H1 (cell line): Measurements from ENCODE around the gene CMTM3. TPM values are rescaled to one million over a fixed set of nuclear protein-coding genes. Genes with fewer than 3 reads are reported as not detected.

Experiments
- CTCF ChIA-PET: fragments of 300-600 bp; sonication (Branson Sonifier 250); formaldehyde crosslinking; loops from one replicate; lab custom pipeline; 2021; ENCODE audit not compliant: partially characterized antibody; lab: Charles Lee
- POLR2A ChIA-PET: fragments of 300-600 bp; sonication (Branson Sonifier 250); formaldehyde crosslinking; loops from one replicate; lab custom pipeline; 2021; ENCODE audit warnings: inconsistent platforms; ENCODE audit not compliant: partially characterized antibody; lab: Charles Lee
- DNase-seq, 2 experiments: peaks; one replicate each; pipeline versions ENCODE4 v3.0.0 to v3.0.0-alpha.2; 2010 to 2022; ENCODE audit warnings: low spot score in 2 of 2, low read depth in 1 of 2, mixed read lengths in 1 of 2
- FAIRE-seq: peaks from 2 replicates; lab custom pipeline; 2011; peaks lifted over from hg19 to GRCh38; lab: Jason Lieb, UNC
- H2AFZ ChIP-seq: 2 replicates; pipeline ENCODE4 v1.8.1; 2012; ENCODE audit warnings: low read length, inconsistent platforms
- H2AK5ac ChIP-seq: 2 replicates; pipeline ENCODE4 v1.6.1; 2013; ENCODE audit warnings: low read depth, low read length
- H2BK120ac ChIP-seq: replicated peaks from 2 replicates; pipeline ENCODE3; 2013; ENCODE audit warnings: low read depth, low read length, inconsistent platforms
- H2BK12ac ChIP-seq: 2 replicates; pipeline ENCODE4 v1.6.1; 2013; ENCODE audit warnings: low read depth, low read length
- H2BK15ac ChIP-seq: 2 replicates; pipeline ENCODE4 v1.6.1; 2013; ENCODE audit warnings: low read length
- H2BK20ac ChIP-seq: 2 replicates; pipeline ENCODE4 v1.6.1; 2013; ENCODE audit warnings: low read length
- H2BK5ac ChIP-seq: 2 replicates; pipeline ENCODE4 v1.6.1; 2013; ENCODE audit warnings: low read depth, low read length
- H3K14ac ChIP-seq: 2 replicates; pipeline ENCODE4 v1.6.1; 2013; ENCODE audit warnings: inconsistent platforms; ENCODE audit not compliant: insufficient read length
- H3K18ac ChIP-seq: 2 replicates; pipeline ENCODE4 v1.6.1; 2013; ENCODE audit warnings: low read length; ENCODE audit errors: extremely low read depth
- H3K23ac ChIP-seq: 2 replicates; pipeline ENCODE4 v1.6.1; 2013; ENCODE audit warnings: inconsistent platforms; ENCODE audit not compliant: insufficient read length
- H3K23me2 ChIP-seq: 2 replicates; pipeline ENCODE4 v1.6.1; 2013; ENCODE audit warnings: low read depth, low read length
- H3K27ac ChIP-seq: 2 replicates; pipeline ENCODE4 v1.6.1; 2011; ENCODE audit warnings: low read depth, low read length, inconsistent platforms
- H3K27me3 ChIP-seq, 4 experiments: replicated peaks in 1 of 4; 1 replicate in 1 of 4; 2 replicates in 3 of 4; pipeline versions ENCODE4 v1.6.1 to v1.8.1; 2011 to 2013; ENCODE audit warnings: low read length in 3 of 4, mild to moderate bottlenecking in 3 of 4, inconsistent platforms in 2 of 4, mixed read lengths in 2 of 4, moderate library complexity in 1 of 4; ENCODE audit not compliant: control insufficient read depth in 3 of 4, insufficient read depth in 3 of 4; ENCODE audit errors: extremely low read depth in 1 of 4
- H3K36me3 ChIP-seq, 4 experiments: 2 replicates each; pipeline versions ENCODE4 v1.6.1 to v1.8.1; 2011 to 2013; ENCODE audit warnings: mild to moderate bottlenecking in 4 of 4, low read length in 3 of 4, moderate library complexity in 2 of 4, control low read depth in 1 of 4, inconsistent platforms in 1 of 4; ENCODE audit not compliant: insufficient read depth in 4 of 4, control insufficient read depth in 2 of 4
- H3K4ac ChIP-seq: replicated peaks from 2 replicates; pipeline ENCODE3; 2013; ENCODE audit warnings: low read length, low read depth, mixed read lengths, inconsistent platforms; ENCODE audit not compliant: insufficient read length
- H3K4me1 ChIP-seq, 4 experiments: replicated peaks in 1 of 4; 1 replicate in 1 of 4; 2 replicates in 3 of 4; pipeline versions ENCODE4 v1.6.1 to v1.8.1; 2011 to 2013; ENCODE audit warnings: low read length in 3 of 4, inconsistent platforms in 2 of 4, mixed read lengths in 1 of 4; ENCODE audit not compliant: insufficient read depth in 4 of 4, control insufficient read depth in 3 of 4
- H3K4me2 ChIP-seq, 2 experiments: 2 replicates each; pipeline versions ENCODE4 v1.6.1 to v1.8.1; 2011 to 2013; ENCODE audit warnings: low read depth in 2 of 2, low read length in 2 of 2, control low read depth in 1 of 2, inconsistent platforms in 1 of 2, mild to moderate bottlenecking in 1 of 2; ENCODE audit not compliant: insufficient read depth in 1 of 2
- H3K4me3 ChIP-seq, 4 experiments: fragments of 200-600, 300-600 bp in 1 of 4; sonication (generic), shearing (Covaris generic), sonication (Bioruptor Twin) in 1 of 4; 2 replicates each; pipeline versions ENCODE4 v1.5.1 to v1.8.1; 2011 to 2016; ENCODE audit warnings: low read length in 4 of 4, low read depth in 3 of 4, control low read depth in 2 of 4, inconsistent platforms in 2 of 4, mild to moderate bottlenecking in 2 of 4, mixed read lengths in 1 of 4, moderate library complexity in 1 of 4; ENCODE audit not compliant: insufficient read depth in 2 of 4; ENCODE audit errors: extremely low read depth in 1 of 4
- H3K56ac ChIP-seq: replicated peaks from 2 replicates; pipeline ENCODE3; 2013; ENCODE audit warnings: low read depth, mild to moderate bottlenecking, mixed read lengths, low read length, inconsistent platforms; ENCODE audit not compliant: insufficient read length
- H3K79me1 ChIP-seq: 2 replicates; pipeline ENCODE4 v1.6.1; 2013; ENCODE audit warnings: low read depth, low read length, control low read depth
- H3K79me2 ChIP-seq, 2 experiments: 2 replicates each; pipeline versions ENCODE4 v1.6.1 to v1.8.1; 2012 to 2013; ENCODE audit warnings: low read length in 2 of 2, mild to moderate bottlenecking in 2 of 2, inconsistent platforms in 1 of 2; ENCODE audit not compliant: insufficient read depth in 2 of 2, control insufficient read depth in 1 of 2
- H3K9ac ChIP-seq, 4 experiments: replicated peaks in 1 of 4; 1 replicate in 1 of 4; 2 replicates in 3 of 4; pipeline versions ENCODE4 v1.6.1 to v1.8.1; 2011 to 2013; ENCODE audit warnings: low read depth in 3 of 4, low read length in 3 of 4, control low read depth in 2 of 4, mild to moderate bottlenecking in 2 of 4, moderate library complexity in 2 of 4, inconsistent platforms in 1 of 4; ENCODE audit errors: extremely low read depth in 1 of 4
- H3K9me3 ChIP-seq, 2 experiments: 2 replicates each; pipeline versions ENCODE4 v1.6.1 to v1.8.1; 2012 to 2013; ENCODE audit warnings: mild to moderate bottlenecking in 2 of 2, moderate library complexity in 2 of 2, control low read depth in 1 of 2, inconsistent platforms in 1 of 2, low read depth in 1 of 2, low read length in 1 of 2, mixed read lengths in 1 of 2; ENCODE audit not compliant: insufficient read depth in 2 of 2
- H4K20me1 ChIP-seq, 2 experiments: replicated peaks in 1 of 2; 2 replicates each; pipeline versions ENCODE3 to v1.8.1; 2011 to 2013; ENCODE audit warnings: inconsistent platforms in 2 of 2, low read length in 2 of 2, mild to moderate bottlenecking in 1 of 2; ENCODE audit not compliant: insufficient read depth in 2 of 2, control insufficient read depth in 1 of 2
- H4K5ac ChIP-seq: 2 replicates; pipeline ENCODE4 v1.6.1; 2013; ENCODE audit warnings: low read length, low read depth, mixed read lengths, inconsistent platforms; ENCODE audit not compliant: insufficient read length
- H4K8ac ChIP-seq: 2 replicates; pipeline ENCODE4 v1.8.0; 2013; ENCODE audit warnings: mild to moderate bottlenecking, moderate library complexity, low read length, inconsistent platforms; ENCODE audit not compliant: insufficient read depth; ENCODE audit errors: extremely low read depth
- H4K91ac ChIP-seq: replicated peaks from 2 replicates; pipeline ENCODE3; 2013; ENCODE audit warnings: low read length, mixed read lengths, inconsistent platforms; ENCODE audit not compliant: insufficient read length
- BACH1 ChIP-seq: IDR thresholded peaks from 2 replicates; pipeline ENCODE4 v1.6.1; 2012; ENCODE audit warnings: low read length, improper control_type of control experiment
- CREB1 ChIP-seq: IDR thresholded peaks from 2 replicates; pipeline ENCODE4 v1.6.1; 2012; ENCODE audit warnings: inconsistent platforms
- HDAC6 ChIP-seq: IDR thresholded peaks from one replicate; pipeline ENCODE4 v1.7.1; 2012; ENCODE audit warnings: low read depth, mild to moderate bottlenecking, inconsistent platforms, low read length, moderate library complexity
- NANOG ChIP-seq: IDR thresholded peaks from 2 replicates; pipeline ENCODE4 v1.6.1; 2011; ENCODE audit warnings: low read length, low read depth, mild to moderate bottlenecking, inconsistent platforms; ENCODE audit not compliant: insufficient read depth, poor library complexity, severe bottlenecking
- RFX5 ChIP-seq: IDR thresholded peaks from 2 replicates; pipeline ENCODE4 v1.6.1; 2011; ENCODE audit warnings: low read depth, low read length, improper control_type of control experiment, borderline replicate concordance
- TAF7 ChIP-seq: optimal IDR thresholded peaks from 2 replicates; pipeline ENCODE3; 2011; ENCODE audit warnings: low read depth, mild to moderate bottlenecking, inconsistent platforms, low read length, moderate library complexity, borderline replicate concordance
- WGBS, 2 experiments: shearing (Covaris generic) in 1 of 2; methylation state at CpG; one replicate each; pipeline versions ENCODE4 v1.1.6 to v1.1.7; 2013 to 2015; ENCODE audit warnings: low lambda C conversion rate in 2 of 2, mixed read lengths in 2 of 2, inconsistent platforms in 1 of 2, low coverage in 1 of 2, missing lambda C conversion rate in 1 of 2; ENCODE audit not compliant: insufficient replicate concordance in 2 of 2, insufficient coverage in 1 of 2, insufficient read length in 1 of 2; ENCODE audit errors: extremely low coverage in 1 of 2, missing lambda C conversion rate in 1 of 2; 5-methylcytosine and 5-hydroxymethylcytosine counted together
- polyA plus RNA-seq, 7 experiments: library from polyadenylated mRNA; depleted of rRNA in 3 of 7; stranded (reverse) in 5 of 7; unstranded in 2 of 7; fragments of >200 nt in 5 of 7; fragments of 200-250 nt in 2 of 7; gene quantifications; 1 replicate in 5 of 7; 2 replicates in 1 of 7; 4 replicates in 1 of 7; pipeline versions ENCODE4 v1.2.1 to v1.2.3, GENCODE V29; 2011 to 2013; ENCODE audit warnings: missing spikeins in 2 of 7, mixed read lengths in 2 of 7
- total RNA-seq: library from RNA; stranded (reverse); fragmentation: NEBNext Ultra II Directional; extraction: Animal tissue kit (Norgen Biotek cat#: 25700); gene quantifications from 2 replicates; pipeline ENCODE4 v1.2.1, GENCODE V29; 2021

The CMTM3 gene
- total and polyA plus RNA-seq, 2 of the 8 experiments (the other 6 are each of a cell fraction or from before 2014, with no cell fraction given), result 24.7 to 24.8 TPM

GRCh38 chr16:66636199-66636598 is 31.7 kb downstream of the CMTM3 start:
- no peak overlapping the region for H3K27ac ChIP-seq
- peaks cover 0 to 5% (median 2%) of the 10 kb centered on the region in 4 experiments; a peak in 2 of 7 replicates for H3K4me1 ChIP-seq
- H3K14ac ChIP-seq, result no peak overlapping the region
- no peak overlapping the region for H2BK12ac ChIP-seq
- H4K5ac ChIP-seq, result no peak overlapping the region
- peaks cover 0 to 12% (median 0%) of the 10 kb centered on the region in 4 experiments; a peak in 1 of 8 replicates for H3K36me3 ChIP-seq
- H4K8ac ChIP-seq, result no peak overlapping the region
- H2AK5ac ChIP-seq, result no peak overlapping the region
- WGBS, 2 experiments, result 88% methylated on average over 5 of the region's 5 CpGs; no CpG with 5 or more reads in 1 of the 2 experiments
- no peak overlapping the region for H4K91ac ChIP-seq
- no peak overlapping the region for H3K9ac ChIP-seq
- H2AFZ ChIP-seq, result no peak overlapping the region
- no peaks in the 10 kb centered on the region for H4K20me1 ChIP-seq
- H3K23me2 ChIP-seq, result no peaks in the 10 kb centered on the region
- no peak overlapping the region for H3K56ac ChIP-seq
- H2BK15ac ChIP-seq, result no peak overlapping the region
- POLR2A ChIA-PET, result no interaction called here
- H2BK5ac ChIP-seq, result no peak overlapping the region
- no peak overlapping the region for H3K18ac ChIP-seq
- H3K4me2 ChIP-seq, result no peak overlapping the region
- no peak for FAIRE-seq
- DNase-seq, result no peak
- no peak overlapping the region for H3K4ac ChIP-seq
- H3K79me1 ChIP-seq, result no peaks in the 10 kb centered on the region; the same call in 1 of the 2 replicates
- CTCF ChIA-PET, result interaction anchor here (1.4 to 4.4 kb wide), 3 partner anchors 15 to 28 kb away, joined by 4 to 18 read pairs (median 17); no protein-coding TSS in a partner anchor
- no peak for TF ChIP-seq BACH1
- TF ChIP-seq CREB1, result no peak
- TF ChIP-seq HDAC6, result no peak
- no peak for TF ChIP-seq RFX5
- no peak for TF ChIP-seq TAF7
- no peak for TF ChIP-seq NANOG
- TF ChIP-seq, all 59 proteins: peak for 0
- Histone ChIP-seq H3K4me3 (no peak overlapping the region), H2BK20ac (no peak overlapping the region), H3K79me2 (peaks cover 0 to 9% of the 10 kb centered on the region in 2 experiments; a peak in 2 of 4 replicates), H2BK120ac (no peak overlapping the region), H3K23ac (no peak overlapping the region), H3K9me3 (no peaks in the 10 kb centered on the region), H3K27me3 (no peaks in the 10 kb centered on the region)
